Measurements from ENCODE around the gene DDX20.

GRCh38 chr1:111738133-111738435 is 17.6 kb upstream of the DDX20 start:
- TF ChIP-seq CTCF (IDR thresholded peaks at IDR 0.05; ENCODE audit: insufficient read depth, low read length, poor library complexity, severe bottlenecking) (no peak), EZH2phosphoT487 (conservative IDR thresholded peaks at IDR 0.05; ENCODE audit: low read length) (no peak)

Data from SU-DHL-6 (cell line).